ENCODE data around the gene PCBD1.

The PCBD1 gene

DNA sequence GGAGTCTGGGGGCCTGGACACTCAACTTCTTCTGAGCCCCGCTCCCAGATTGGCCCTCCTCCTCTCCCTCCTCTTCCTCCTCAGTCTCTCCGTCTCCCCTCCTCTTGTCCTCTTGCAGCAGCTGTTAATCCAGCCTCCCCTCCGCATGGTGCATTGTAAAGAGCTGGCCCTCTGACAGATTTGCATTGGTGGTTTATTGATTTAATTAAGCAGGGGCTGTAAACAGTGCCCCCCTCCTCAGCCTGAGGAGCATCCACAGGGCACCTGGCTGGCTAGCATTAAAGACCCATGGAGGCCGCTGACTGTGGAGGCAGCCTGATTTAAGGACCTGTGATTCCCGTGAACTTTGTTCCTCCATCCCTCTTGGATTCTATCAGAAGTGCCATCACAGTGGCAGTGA lies 28.9 kb upstream of the PCBD1 start:
- no peak for DNase-seq (ENCODE audit: low spot score)

DNA sequence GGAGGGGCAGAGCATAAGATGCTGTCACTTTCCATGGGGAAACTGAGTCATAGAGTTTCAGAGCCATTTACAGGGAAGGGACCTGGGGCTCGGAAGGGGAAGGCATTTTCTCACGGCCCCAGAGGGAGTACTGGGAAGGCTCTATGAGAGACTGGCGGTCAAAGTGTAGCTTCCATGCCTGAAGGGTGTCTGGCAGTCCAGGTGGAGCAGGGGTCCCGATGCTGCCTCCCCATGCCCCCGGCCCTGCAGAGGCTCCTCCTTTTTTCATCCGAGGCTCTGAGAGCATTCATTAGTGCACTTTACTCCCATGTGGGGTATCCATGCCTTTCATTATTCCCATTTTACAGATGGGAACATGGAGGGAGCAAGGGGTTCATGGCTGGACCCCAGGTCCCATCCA lies 27.9 kb upstream of the PCBD1 start:
- no peak for DNase-seq (ENCODE audit: low spot score)

DNA sequence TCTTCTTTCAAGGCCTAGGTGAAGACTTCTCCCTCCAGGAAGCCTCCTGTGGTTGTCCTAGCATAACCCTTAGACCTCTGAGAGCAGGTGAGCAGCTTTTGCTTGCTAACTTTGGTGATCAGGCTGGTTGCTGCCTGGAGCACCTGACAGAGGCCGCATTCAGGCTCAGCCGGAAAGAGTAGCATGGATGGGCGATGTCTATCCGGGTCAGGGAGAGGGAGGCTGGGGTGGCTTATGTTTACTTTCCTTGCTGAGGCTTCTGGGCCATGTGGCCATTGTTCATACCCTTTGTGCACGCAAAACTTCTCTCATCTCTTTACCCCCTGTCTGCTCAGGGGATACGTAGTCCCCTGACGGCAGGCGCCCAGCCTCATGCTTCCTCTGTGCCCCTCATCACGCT lies 27.4 kb upstream of the PCBD1 start:
- DNase-seq (ENCODE audit: low spot score) = no peak

DNA sequence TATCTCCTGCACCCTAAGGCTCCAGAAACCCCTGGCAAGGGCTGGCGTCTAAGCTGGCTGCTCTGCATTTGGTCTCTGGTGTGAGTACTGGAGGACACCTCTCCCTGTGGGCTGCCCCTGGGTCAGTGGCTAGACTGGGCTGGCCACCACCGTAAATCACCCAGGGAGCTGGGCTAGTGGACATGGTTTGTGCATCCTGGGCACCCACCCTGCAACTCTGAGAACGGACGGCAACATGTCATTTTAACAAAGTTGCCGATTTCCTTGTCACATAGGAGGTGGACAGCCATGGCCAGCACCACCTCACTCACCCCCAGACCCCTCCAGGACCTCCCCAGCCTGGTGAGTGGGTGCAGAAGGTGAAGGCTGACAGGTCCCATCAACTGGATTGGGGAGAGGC lies 26.8 kb upstream of the PCBD1 start:
- no peak for DNase-seq (ENCODE audit: low spot score)

DNA sequence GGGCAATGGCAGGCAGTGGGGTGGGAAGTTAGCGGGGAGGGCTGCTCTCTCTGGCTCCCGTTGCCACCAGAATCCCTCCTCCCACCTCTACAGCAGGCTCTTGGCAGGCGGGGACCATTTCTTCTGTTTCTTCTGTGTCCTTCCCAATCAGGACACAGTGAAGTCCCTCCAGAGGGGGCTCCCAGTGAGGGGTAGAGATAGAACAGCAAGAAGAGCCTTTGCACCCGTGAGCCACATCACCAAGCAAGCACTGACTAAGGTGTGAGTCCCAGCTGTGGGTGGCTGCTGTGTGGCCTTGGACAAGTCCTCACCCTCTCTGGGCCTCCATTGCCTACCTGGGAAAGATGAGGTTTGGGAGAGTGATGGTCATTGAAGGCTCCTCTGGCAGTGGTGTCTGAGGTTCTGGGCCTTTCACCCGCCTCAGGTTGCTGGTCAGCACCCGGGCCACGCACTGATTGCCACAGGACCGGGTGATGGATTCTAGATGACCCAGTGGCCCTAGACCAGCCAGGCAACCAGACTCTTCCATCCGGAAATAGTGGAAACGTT lies 26.0 kb upstream of the PCBD1 start:
- DNase-seq (ENCODE audit: low spot score) = no peak

DNA sequence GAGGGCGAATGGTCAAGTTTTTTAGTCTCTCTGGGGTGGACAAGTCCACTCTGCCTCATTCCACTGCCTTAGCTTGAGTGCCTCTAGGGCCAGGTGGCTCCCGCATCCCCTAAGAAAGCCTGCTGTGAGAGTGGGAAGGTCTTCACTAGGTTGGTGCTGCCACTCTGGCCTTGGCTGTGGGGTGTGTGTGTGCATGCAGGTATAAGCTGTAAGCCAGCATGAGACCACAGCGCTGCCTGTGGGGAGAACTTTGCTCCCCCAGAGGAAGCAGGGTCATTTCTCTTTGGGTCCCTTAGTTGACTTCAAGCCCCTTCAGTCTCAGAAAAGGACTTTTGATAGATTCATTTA lies 25.5 kb upstream of the PCBD1 start:
- no peak for DNase-seq (ENCODE audit: low spot score)

DNA sequence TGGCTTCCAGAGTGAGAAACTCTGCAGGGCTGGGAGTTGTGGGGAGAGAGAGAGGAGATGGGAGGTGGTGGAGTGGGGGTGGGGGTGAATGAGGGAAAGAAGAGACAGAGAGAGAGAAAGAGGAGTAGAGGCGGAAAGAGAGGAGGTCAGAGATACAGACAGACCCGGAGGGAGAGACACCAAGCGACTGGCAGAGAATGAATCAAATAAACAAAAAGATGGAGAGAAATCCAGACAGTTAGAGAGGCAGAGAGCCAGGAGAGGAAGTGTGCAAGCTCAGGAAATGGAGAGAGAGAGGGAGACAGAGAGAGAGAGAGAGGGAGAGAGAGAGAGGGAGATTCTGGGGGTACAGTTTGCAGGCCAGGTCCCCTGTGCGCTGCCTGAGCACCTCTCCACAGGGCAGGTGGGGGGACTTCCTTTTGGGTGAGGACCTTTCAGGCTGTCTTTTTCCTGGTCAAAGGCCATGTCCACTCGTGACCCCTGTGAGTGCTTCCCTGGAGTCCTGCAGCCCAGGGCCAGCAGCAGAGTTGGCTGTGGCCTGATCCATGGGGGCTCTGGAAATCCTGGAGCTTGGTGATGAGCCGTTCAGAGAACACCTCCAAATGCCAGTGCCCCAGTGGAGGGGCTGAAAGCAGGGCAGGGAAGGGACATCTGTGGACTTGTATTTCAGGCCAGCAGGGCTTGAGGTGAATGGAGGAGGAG lies 25.0 kb upstream of the PCBD1 start:
- no peak for DNase-seq (ENCODE audit: low spot score)

- DNase-seq (ENCODE audit: low spot score) = no peak
These were observed 24.2 kb upstream of the PCBD1 start for GRCh38 chr10:70912556-70912955.

GRCh38 chr10:70911386-70911785 lies 23.0 kb upstream of the PCBD1 start:
- DNase-seq (ENCODE audit: low spot score) = no peak

- no peak for DNase-seq (ENCODE audit: low spot score)
These were observed 22.3 kb upstream of the PCBD1 start for GRCh38 chr10:70910486-70911341.

DNA sequence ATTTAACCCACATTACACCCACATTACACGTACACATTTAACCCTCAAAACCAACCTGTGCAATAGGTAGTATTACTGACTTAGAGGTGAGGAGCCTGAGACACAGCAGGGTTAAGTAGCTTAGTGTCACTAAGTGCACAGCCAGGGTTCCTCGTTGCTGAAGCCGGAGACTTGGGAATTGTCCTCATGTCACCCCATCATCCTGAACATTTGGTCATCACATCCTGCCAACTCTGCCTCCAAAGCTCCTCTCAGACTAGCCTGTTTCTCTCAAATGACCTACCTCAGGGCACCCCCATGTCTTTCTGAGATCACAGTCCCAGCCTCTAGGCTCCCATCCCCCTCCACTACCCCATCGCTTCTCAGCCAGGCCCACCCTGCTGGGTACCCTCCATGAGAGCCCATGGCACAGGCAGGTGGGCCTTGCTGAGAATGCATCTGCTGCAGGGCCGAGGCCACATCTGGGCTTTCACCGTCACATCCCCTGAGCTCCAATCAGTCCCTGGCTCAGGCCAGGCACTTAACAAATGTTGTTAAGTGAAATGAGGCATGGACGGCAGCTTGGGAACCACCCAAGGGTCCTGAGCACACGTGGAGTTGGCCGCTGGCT lies 21.1 kb upstream of the PCBD1 start:
- no peak for DNase-seq (ENCODE audit: low spot score)

DNA sequence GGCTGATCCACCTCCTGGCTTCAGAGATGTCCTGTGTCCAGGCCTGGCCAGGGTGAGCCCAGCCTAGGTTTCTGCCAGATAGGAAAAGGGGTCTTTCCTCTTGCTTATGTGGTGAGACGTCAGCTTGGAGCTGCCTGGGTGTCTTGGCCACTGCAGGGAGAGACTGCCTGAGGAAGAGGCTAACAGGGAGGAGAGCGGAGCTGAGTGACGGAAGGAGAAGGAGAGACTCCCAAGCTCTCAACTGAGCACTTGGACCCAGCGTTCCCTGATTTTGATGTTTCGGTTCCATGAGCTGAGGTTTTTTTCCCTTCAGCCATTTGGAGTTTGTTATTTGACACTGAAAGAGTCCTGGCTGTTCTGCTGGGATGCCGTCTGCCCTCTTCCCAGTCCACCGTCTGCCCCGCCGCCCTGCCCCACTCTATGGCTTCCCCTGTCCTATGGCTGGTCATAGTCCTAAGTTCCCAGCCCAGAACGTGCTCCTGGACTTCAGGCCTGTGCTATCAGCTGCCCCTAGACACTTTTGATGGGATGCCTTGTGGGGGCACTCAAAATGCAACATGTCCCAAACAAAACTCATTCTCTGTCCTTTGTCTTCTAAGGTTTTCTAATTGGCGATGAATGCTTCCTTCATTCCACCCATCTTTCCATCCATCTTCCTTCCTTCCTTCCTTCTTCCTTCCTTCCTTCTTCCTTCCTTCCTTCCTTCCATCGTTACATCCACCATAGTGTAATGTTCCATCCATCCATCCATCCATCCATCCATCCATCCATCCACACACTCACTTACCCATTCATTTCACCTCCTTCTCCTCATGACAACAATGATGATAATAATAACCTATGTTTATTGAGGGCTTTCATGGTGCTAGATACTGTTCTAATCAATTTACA lies 20.3 kb upstream of the PCBD1 start:
- DNase-seq (ENCODE audit: low spot score) = no peak

DNA sequence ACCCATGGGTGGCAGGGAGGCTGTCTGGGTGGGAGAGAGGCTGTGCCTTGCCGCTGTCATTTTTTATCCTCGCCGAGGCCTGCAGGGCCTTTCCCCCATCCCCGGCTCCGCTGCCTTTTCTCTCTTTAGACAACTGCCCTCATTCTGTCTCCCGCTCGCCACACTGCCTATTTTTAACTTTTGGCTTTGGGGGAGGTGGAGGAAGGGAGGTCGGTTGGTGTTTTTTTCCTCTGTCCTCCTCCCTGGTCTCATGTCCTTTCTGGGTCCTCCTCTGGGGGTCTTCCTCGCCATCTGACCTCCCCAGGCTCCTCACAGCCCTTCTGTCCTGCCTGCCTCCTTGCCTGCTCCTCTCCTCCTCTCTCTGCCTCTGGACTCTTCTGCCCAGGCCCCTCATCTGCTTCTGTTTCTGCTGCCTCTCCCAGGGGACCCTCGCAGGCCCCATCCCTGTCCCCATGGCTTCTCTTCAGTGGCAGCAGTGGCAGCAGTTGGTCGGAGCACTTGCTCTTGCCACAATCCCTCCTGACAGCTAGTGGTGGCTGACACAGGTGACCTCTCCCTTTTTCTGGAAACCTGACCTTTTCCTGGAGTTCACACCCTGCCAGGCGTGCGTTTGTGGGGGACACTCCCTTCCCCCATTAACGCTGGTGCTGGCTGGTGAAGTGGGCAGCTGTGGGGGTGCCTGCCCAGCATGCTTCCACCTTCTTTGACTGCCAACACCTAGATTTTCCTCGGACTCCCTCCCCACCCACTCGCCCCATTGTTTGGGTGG lies 19.5 kb upstream of the PCBD1 start:
- DNase-seq (ENCODE audit: low spot score) = no peak

DNA sequence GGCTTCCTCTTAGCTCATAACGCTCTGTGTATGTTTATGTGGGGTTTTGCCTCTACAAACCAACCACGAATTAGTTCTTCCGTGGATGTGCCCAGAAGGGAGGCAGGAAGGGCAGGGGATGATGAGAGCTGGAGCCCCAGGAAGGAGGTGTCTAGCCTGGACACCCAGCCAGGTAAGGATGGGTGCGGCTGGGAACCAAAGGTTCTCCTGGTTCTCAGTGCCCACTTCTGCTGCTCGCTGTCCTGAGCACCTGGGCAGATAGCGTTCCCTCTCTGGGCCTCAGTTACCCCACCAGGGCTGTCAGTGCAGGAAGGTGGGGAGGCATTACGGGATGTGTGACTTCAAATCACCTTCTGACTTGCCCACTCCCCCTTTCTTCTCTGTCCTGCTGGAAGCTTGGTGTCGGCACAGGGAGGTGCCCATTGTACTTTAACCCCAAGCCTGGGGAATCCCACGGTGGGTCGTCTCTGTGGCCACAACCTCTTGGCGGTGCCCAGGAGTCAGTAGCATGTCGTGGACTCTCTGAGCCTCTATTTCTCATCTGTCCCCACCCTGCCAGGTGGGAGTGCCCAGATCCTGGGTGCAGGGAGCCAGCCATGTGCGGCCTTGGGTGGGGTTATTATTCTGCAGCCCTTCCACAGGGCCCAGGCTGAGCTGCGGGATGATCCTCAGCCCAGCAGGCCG lies 18.7 kb upstream of the PCBD1 start:
- no peak for DNase-seq (ENCODE audit: low spot score)

DNA sequence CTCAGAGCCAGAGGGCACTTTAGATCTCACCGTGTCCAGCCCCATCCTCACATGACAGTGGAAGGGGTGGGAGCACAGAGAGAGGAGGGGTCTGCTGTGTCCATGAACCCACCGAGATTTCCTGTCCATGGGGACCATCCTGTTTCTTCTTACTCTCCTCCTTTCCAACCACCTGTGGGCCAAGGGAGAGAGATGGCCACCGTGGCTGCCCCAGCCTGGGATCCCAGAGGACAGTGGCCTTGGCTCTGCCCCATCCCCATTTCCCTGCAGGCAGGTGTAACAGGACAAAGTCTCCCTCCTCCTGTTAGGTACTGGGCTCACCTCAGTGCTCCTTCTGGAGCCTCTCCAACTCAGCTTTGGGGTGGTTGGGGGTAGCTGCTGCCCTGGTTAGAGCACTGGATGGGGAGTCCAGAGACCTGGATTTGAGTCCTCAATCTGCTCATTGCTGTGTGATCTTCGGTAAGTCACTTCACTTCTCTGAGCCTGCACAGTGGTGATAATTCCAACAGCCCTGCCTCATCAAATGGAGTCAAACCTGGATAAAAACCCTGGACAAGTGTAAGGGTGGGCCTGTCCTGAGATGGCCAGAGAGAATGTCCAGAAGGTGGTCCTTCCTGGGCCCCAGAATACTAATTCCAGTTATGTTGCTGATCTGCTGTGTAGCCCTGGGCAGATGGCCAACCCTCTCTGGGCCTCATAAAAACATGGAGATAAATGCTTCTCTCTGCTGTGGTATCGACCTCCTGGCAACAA lies 17.8 kb upstream of the PCBD1 start:
- DNase-seq (ENCODE audit: low spot score) = no peak

- no peak for DNase-seq (ENCODE audit: low spot score)
These were observed 17.0 kb upstream of the PCBD1 start for GRCh38 chr10:70905071-70906021.

GRCh38 chr10:70903262-70903921 lies 15.0 kb upstream of the PCBD1 start:
- peak; percentile 55 for DNase-seq (ENCODE audit: low spot score)

- no peak for DNase-seq (ENCODE audit: low spot score)
These were observed 14.4 kb upstream of the PCBD1 start for GRCh38 chr10:70902661-70903261.

Measured in pons (tissue), 1 donor.